Muscle of leg (tissue), 11 donors: ENCODE measurements around the gene RGMA. TPM values are rescaled to one million over a fixed set of nuclear protein-coding genes. Genes with fewer than 3 reads are reported as not detected.

Experiments
- DNase-seq: peaks from one replicate; pipeline ENCODE4 v3.0.0; 2013
- H3K27ac ChIP-seq: one replicate; pipeline ENCODE4 v1.5.1; 2013; ENCODE audit warnings: mild to moderate bottlenecking, low read length, control low read depth
- H3K27me3 ChIP-seq: one replicate; pipeline ENCODE4 v1.6.1; 2013; ENCODE audit warnings: low read length; ENCODE audit not compliant: control insufficient read depth, insufficient read depth
- H3K36me3 ChIP-seq: one replicate; pipeline ENCODE4 v1.6.1; 2013; ENCODE audit warnings: low read length; ENCODE audit not compliant: control insufficient read depth, insufficient read depth
- H3K4me1 ChIP-seq: one replicate; pipeline ENCODE4 v1.6.1; 2013; ENCODE audit warnings: low read length; ENCODE audit not compliant: control insufficient read depth, insufficient read depth
- H3K4me3 ChIP-seq: one replicate; pipeline ENCODE4 v1.5.1; 2013; ENCODE audit warnings: low read length, control low read depth
- H3K9me3 ChIP-seq: replicated peaks from 2 replicates; pipeline ENCODE4 v1.6.1; 2013; ENCODE audit warnings: low read depth, low read length; ENCODE audit not compliant: control insufficient read depth
- WGBS: methylation state at CpG from one replicate; pipeline ENCODE4 v1.1.5; 2013; ENCODE audit warnings: missing lambda C conversion rate; ENCODE audit not compliant: insufficient coverage; 5-methylcytosine and 5-hydroxymethylcytosine counted together
- polyA plus RNA-seq, 8 donors: library from polyadenylated mRNA; unstranded; fragments of 120-200 nt; gene quantifications; one replicate each; pipeline versions ENCODE4 v1.2.1 to v1.2.3, GENCODE V29; 2013; ENCODE audit warnings: inconsistent platforms in 1 of 8, low replicate concordance in 1 of 8; ENCODE audit not compliant: insufficient read length in 8 of 8, insufficient read depth in 1 of 8
- total RNA-seq: library from RNA; stranded (reverse); fragments of 120-200 nt; gene quantifications from one replicate; pipeline ENCODE4 v1.2.4, GENCODE V29; 2013

The RGMA gene
- total and polyA plus RNA-seq, 9 donors: 16.4 to 90.8 (median 68.9) TPM

DNA sequence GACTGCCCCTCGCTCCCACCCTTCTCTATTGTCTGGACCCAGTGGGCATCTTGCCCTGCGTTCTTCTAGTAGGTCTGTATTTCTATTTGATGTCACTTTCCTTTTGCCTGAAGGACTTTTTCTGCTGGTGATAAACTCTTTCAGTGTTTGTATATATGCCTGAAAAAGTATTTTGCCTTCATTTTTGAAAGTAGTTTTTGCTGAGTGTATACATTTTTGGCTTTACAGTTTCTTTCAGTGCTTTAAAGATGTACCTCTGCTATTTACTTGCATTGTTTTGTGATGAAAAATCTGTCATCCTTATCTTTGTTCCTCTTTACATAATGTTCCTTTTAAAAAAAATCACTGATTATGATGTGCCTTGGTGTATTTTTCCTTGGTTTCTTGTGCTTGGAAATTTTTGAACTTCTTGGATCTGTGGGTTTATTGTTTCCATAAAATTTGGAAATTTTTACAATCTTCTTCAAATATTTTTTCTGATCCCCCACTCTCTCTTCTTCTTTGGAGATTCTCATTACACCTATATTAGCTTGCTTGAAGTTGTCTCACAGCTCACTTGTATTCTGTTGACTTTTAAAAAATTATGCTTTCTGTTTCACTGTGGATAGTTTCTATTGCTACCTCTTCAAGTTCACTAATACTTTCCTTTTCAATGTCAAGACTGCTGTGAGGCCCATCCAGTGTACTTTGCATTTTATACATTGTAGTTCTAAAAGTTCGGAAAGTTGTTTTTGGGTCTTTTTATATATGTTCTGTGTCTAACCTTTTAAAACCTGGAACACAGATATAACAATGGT is 67.8 kb downstream of the RGMA start:
- no peaks in the 10 kb centered on the region for H3K27me3 ChIP-seq
- no peaks in the 10 kb centered on the region for H3K9me3 ChIP-seq
- peaks cover 3% of the 10 kb centered on the region for H3K4me1 ChIP-seq
- H3K4me3 ChIP-seq: no peak overlapping the region
- H3K27ac ChIP-seq: no peak overlapping the region
- no CpG with 5 or more reads among the region's 3 CpGs for WGBS
- H3K36me3 ChIP-seq: peaks cover 71% of the 10 kb centered on the region
- DNase-seq: no peak

DNA sequence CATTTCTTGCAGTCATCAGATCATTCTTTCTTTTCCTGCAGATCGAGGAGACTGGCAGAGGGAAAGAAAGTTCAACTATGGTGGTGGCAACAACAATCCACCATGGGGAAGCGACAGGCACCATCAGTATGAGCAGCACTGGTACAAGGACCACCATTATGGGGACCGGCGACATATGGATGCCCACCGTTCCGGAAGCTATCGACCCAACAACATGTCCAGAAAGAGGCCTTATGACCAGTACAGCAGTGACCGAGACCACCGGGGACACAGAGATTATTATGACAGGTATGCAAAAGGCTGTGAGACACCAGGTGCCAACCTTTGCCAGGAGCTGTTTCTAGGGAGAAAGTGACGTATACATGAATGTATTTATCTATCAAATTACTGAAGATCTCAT is 69.0 kb downstream of the RGMA start:
- DNase-seq: no peak
- Histone ChIP-seq H3K9me3 (no peaks in the 10 kb centered on the region), H3K27me3 (no peaks in the 10 kb centered on the region), H3K4me1 (no peaks in the 10 kb centered on the region), H3K36me3 (peaks cover 71% of the 10 kb centered on the region), H3K27ac (no peak overlapping the region), H3K4me3 (no peak overlapping the region)
- WGBS: 95% methylated on average over 8 of the region's 10 CpGs

DNA sequence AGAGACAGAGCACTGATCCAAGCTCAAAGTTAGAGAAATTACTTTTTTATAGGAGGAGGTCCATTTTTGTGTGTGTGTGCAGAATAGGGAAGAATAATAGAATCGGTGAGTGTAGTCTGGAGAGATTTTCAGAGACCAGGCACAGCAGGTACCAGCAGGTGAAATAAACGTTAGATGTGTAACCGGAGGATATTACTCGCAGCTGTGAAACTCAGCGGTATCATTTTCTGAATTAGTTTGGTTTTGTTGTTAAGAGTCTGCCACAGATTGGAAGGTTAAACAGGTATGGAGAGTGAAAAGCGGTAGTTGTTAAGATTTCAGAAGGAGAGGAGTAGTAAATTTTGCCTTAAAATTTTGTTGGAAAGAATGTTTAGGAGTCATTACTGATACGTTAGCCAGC is 69.9 kb downstream of the RGMA start:
- WGBS: 85% methylated on average over 6 of the region's 7 CpGs
- Histone ChIP-seq H3K27ac (no peak overlapping the region), H3K36me3 (peaks cover 71% of the 10 kb centered on the region), H3K27me3 (no peaks in the 10 kb centered on the region), H3K9me3 (no peaks in the 10 kb centered on the region), H3K4me3 (no peak overlapping the region), H3K4me1 (no peaks in the 10 kb centered on the region)
- DNase-seq: no peak

DNA sequence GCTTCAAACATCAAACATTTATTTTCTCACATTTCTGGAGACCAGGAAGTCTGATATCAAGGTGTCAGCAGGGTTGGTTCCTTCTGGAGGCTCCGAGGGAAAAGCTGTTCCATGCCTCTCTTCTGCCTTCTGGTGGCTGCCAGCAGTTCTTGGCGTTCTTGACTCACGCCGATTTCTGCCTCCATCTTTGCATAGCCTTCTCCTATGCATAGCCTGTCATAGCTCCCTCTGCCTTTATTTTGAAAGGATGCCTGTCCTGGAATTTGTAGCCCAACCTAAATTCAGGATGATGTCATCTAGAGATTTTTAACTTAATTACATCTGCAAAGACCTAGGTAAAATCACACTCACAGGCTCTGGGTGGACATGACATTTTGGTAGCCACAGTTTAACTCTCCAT is 70.4 kb downstream of the RGMA start:
- WGBS: 63% methylated on average over 1 of the region's 4 CpGs
- Histone ChIP-seq H3K4me1 (no peaks in the 10 kb centered on the region), H3K27me3 (no peaks in the 10 kb centered on the region), H3K27ac (no peak overlapping the region), H3K36me3 (peaks cover 73% of the 10 kb centered on the region), H3K9me3 (no peaks in the 10 kb centered on the region), H3K4me3 (no peak overlapping the region)
- no peak for DNase-seq

DNA sequence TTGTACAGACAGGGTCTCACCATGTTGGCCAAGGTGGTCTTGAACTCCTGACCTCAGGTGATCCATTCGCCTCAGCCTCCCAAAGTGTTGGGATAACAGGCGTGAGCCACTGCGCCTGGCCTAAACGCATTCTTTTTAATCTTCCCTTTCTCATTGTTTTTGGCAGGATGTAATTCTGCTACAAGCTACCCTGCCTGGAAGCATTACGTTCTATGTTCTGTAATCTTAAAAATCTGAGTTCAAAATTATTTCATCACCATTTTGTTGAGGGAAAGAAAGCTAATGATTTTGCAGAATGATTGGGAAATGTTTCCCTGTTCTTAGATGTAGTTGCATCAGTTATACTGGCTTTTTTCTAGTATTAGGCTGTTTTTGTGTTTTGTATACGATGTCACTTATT is 71.5 kb downstream of the RGMA start:
- 100% methylated on average over 1 of the region's 6 CpGs for WGBS
- Histone ChIP-seq H3K36me3 (peaks cover 78% of the 10 kb centered on the region), H3K9me3 (no peaks in the 10 kb centered on the region), H3K4me3 (no peak overlapping the region), H3K27ac (no peak overlapping the region), H3K4me1 (no peaks in the 10 kb centered on the region), H3K27me3 (no peaks in the 10 kb centered on the region)
- no peak for DNase-seq

DNA sequence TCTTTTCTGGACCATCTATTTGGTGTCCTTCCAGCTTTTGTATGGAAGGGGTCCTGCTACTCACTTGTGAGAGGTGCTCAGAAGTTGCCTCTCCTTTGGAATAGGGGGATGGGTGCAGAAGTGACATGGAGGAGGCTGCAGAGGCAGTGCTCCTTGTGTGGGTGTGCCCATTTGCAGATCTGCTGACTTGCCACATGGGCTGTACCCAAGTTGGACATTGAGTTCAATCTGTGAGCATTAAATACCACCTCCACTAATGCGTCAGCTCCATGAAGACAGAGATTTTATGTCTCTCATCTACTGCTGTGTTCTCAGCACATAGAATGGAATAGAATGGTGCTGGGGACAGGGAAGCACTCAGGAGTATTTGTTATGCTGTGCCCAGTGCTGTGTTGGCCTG is 76.2 kb downstream of the RGMA start:
- H3K4me3 ChIP-seq: no peak overlapping the region
- WGBS: no CpG with 5 or more reads among the region's 1 CpG
- no peak overlapping the region for H3K27ac ChIP-seq
- H3K4me1 ChIP-seq: no peaks in the 10 kb centered on the region
- H3K9me3 ChIP-seq: no peaks in the 10 kb centered on the region
- peaks cover 79% of the 10 kb centered on the region for H3K36me3 ChIP-seq
- H3K27me3 ChIP-seq: no peaks in the 10 kb centered on the region
- no peak for DNase-seq

DNA sequence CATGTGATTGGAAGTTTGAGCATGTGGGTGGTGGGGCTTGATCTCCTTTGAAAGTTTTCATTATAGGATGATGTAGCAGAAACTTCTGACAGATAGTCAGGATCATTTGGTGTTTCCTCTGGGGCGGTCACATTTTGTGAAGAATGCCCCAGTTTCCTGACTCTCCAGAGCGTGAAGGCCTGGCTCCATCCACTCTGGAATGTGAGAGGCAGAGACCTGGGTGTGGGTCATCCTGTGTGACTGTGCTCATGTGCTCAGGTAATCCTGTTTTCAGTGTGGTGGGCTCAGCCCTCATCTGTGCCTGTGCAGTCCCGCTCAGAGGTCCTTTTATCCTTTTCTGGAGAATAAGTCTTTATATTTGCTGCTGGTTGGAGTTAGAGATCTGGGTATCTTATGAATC is 81.0 kb downstream of the RGMA start:
- H3K9me3 ChIP-seq: no peaks in the 10 kb centered on the region
- H3K4me3 ChIP-seq: no peak overlapping the region
- H3K36me3 ChIP-seq: peaks cover 65% of the 10 kb centered on the region
- H3K4me1 ChIP-seq: no peaks in the 10 kb centered on the region
- DNase-seq: no peak
- H3K27ac ChIP-seq: no peak overlapping the region
- H3K27me3 ChIP-seq: no peaks in the 10 kb centered on the region
- WGBS: 100% methylated on average over 1 of the region's 3 CpGs

DNA sequence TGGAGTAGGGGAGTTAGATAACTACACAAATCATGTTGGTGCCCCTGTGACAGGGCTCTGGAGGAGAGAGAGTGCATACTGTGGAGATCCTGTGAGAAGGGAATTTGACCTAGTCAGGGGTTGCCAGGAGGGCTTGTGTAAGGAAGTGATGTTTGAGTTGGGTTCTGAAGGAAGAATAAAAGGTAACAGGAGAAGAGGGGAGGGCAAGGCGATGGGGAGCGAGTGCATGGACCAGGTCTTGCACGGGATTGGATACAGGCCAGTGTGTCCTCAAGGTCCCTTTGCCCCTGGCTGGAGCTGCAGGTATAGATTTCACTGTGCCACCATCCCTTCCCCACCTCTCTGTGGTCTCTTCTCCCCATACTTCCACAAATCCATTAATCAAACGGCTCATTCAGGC is 83.9 kb downstream of the RGMA start:
- H3K36me3 ChIP-seq: peaks cover 61% of the 10 kb centered on the region
- 89% methylated on average over 2 of the region's 4 CpGs for WGBS
- H3K9me3 ChIP-seq: no peaks in the 10 kb centered on the region
- no peak for DNase-seq
- no peaks in the 10 kb centered on the region for H3K4me1 ChIP-seq
- H3K27me3 ChIP-seq: no peaks in the 10 kb centered on the region
- no peak overlapping the region for H3K4me3 ChIP-seq
- no peak overlapping the region for H3K27ac ChIP-seq

DNA sequence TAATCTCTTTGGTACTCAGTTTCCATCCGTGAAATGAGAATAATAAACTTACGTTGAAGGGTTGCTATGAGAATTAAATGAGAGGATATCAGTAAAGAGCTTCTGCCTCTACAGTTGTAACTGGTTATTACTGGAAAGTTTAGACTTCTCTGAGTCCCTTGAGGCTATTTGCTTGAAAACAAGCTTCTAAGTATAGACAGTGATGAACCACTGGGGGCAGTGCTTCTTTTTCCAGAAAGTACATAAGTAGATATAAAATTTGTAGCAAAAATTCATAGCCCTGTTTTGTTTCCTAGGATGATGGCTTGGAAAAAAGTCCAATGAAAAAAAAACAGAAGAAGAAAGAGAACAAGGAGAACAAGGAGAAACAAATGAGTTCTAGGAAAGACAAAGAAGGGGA is 87.1 kb downstream of the RGMA start:
- Histone ChIP-seq H3K4me1 (no peaks in the 10 kb centered on the region), H3K36me3 (peaks cover 58% of the 10 kb centered on the region), H3K9me3 (no peaks in the 10 kb centered on the region), H3K4me3 (no peak overlapping the region), H3K27me3 (no peaks in the 10 kb centered on the region), H3K27ac (no peak overlapping the region)
- WGBS: no CpG with 5 or more reads among the region's 2 CpGs
- DNase-seq: peak; percentile 48

DNA sequence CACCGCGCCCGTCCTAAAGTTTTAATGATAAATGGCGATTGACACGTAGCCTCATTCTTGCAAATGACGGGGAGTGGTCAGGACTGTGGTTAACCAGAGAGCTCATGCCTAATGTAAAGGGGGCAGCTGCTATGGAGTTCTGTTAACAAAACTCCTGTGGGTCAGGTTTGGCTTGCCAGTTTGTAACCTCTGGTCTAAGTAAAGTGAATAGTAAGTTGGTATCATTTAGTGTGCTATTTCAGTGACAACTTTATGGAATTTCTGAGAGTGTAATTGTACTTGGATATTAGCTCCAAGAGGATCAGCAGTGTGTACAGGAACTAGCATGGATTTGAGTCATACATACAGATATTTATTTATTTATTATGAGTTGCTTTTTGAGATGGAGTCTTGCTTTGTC is 87.9 kb downstream of the RGMA start:
- 96% methylated on average over 6 of the region's 6 CpGs for WGBS
- Histone ChIP-seq H3K36me3 (peaks cover 58% of the 10 kb centered on the region), H3K27ac (no peak overlapping the region), H3K4me3 (no peak overlapping the region), H3K9me3 (no peaks in the 10 kb centered on the region), H3K27me3 (no peaks in the 10 kb centered on the region), H3K4me1 (no peaks in the 10 kb centered on the region)
- no peak for DNase-seq

DNA sequence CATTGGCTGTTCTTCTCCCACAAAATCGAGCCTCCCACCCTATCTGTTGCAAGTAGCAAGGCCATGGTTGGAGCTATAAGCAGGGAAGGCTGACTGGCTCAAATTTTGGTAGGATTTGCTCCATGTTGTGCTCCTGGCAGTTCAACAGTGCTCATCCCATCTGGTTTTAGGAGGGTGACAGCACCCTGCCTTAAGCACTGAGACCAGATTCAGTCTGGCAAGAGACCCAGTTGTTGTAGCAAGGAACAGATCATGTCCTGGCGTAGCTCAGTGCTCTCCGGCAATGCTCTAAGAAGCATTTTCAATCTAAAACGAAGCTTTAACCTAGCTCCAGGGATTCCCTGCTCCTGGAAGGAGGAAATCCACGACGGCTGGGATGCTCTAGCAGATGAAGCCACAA is 91.2 kb downstream of the RGMA start:
- 84% methylated on average over 2 of the region's 6 CpGs for WGBS
- Histone ChIP-seq H3K27ac (no peak overlapping the region), H3K36me3 (peaks cover 52% of the 10 kb centered on the region), H3K9me3 (no peaks in the 10 kb centered on the region), H3K4me1 (no peaks in the 10 kb centered on the region), H3K4me3 (no peak overlapping the region), H3K27me3 (no peaks in the 10 kb centered on the region)
- no peak for DNase-seq
